ENCODE data around the gene RFPL3. TPM values are rescaled to one million over a fixed set of nuclear protein-coding genes. Genes with fewer than 3 reads are reported as not detected.

RFPL3 gene
- total and polyA plus RNA-seq, 10 of the 15 experiments (the other 5 are each of a cell fraction or from before 2014, with no cell fraction given), result not detected

DNA sequence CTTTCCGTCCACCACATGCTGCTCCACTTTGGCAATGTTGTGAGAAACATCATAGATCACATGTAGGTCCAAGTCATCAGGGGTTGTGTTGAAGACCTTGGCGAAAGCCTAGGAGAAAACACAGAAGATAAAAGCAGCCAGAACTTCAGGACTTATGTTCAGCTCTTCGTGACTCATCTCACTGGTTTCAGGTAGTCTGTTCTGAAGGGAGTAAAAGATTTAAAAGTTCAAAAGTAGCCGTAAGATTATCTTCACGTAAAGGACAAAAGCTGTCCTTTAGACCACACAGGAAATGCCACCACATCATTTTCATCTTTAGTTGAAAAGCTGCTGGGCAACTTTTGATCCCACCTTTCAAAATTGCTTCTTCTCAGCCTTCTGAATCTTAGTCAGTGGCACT lies 37.4 kb downstream of the RFPL3 start (continued):
- TF ChIP-seq, protein P1, sequence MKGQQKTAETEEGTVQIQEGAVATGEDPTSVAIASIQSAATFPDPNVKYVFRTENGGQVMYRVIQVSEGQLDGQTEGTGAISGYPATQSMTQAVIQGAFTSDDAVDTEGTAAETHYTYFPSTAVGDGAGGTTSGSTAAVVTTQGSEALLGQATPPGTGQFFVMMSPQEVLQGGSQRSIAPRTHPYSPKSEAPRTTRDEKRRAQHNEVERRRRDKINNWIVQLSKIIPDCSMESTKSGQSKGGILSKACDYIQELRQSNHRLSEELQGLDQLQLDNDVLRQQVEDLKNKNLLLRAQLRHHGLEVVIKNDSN (IDR thresholded peaks at IDR 0.05; ENCODE audit: borderline replicate concordance, extremely low read length, insufficient read depth, low read depth, low read length), result no peak
- no peak for TF ChIP-seq ZNF217 (IDR thresholded peaks at IDR 0.05)

DNA sequence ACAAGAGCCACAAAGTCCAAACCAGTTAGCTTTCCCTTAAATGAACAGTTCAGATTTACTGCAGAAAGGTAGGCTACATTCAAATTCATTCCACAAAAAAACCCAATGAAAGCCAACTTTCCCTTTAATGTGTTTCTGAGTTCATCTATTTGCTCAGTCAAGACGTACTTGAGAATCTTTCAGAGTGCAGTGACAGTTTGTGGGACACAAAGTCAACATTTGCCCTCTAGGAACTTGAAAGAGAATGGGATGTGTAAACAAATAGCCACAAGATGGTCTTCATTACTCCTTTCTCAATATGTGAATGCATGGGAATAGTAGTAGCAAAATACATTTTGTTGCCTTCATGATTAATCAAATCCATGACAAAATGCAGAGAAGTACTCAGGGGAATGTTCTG lies 38.6 kb downstream of the RFPL3 start:
- ATAC-seq, result no peak
- no peaks in the 10 kb centered on the region for H3K27me3 ChIP-seq (replicated peaks in 1 of 2; ENCODE audit: control insufficient read depth in 2 of 2, insufficient read depth in 2 of 2, low read length in 1 of 2)
- no peaks in the 10 kb centered on the region for H3K4me1 ChIP-seq (ENCODE audit: control insufficient read depth, insufficient read depth, low read length)
- peaks cover 11 to 32% of the 10 kb centered on the region in 2 experiments for H3K36me3 ChIP-seq (ENCODE audit: control insufficient read depth in 2 of 2, insufficient read depth in 2 of 2, low read length in 1 of 2)
- ChIA-PET CTCF (no interaction called here), POLR2A (no interaction called here), SMC1A (ENCODE audit: uncharacterized antibody, unreplicated experiment) (interaction anchor here (1.0 kb wide), 1 partner anchor 12 kb away, joined by 3 read pairs; no protein-coding TSS in a partner anchor), RAD21 (ENCODE audit: unreplicated experiment) (no interaction called here)
- H3K9ac ChIP-seq (ENCODE audit: control insufficient read depth, insufficient read depth, low read length), result no peak overlapping the region
- BruUV-seq (replicated peaks), result no TSS peak
- no peaks in the 10 kb centered on the region for H4K20me1 ChIP-seq (ENCODE audit: control insufficient read depth, insufficient read depth)
- no peak overlapping the region for H3K27ac ChIP-seq (ENCODE audit: control insufficient read depth, insufficient read depth)
- intact Hi-C loops (cut with micrococcal nuclease; ENCODE audit: unreplicated experiment), result no loop called here
- H2AFZ ChIP-seq (ENCODE audit: control insufficient read depth, low read depth, low read length), result no peak overlapping the region
- in situ Hi-C loops (cut with MboI), result no loop called here
- DNase-seq (ENCODE audit: low read depth, low spot score), result no peak
- WGBS (ENCODE audit: insufficient coverage, insufficient replicate concordance, low lambda C conversion rate, missing lambda C conversion rate), result 80% methylated on average over 1 of the region's 1 CpG
- H3K79me2 ChIP-seq (ENCODE audit: control insufficient read depth, insufficient read depth, low read length), result no peaks in the 10 kb centered on the region
- H3K9me3 ChIP-seq (replicated peaks; ENCODE audit: control insufficient read depth, insufficient read depth, low read length), result no peaks in the 10 kb centered on the region
- no peak overlapping the region for H3K4me2 ChIP-seq (ENCODE audit: control insufficient read depth, insufficient read depth)
- no peak for FAIRE-seq
- no peak overlapping the region for H3K4me3 ChIP-seq
- TF ChIP-seq, protein P2, sequence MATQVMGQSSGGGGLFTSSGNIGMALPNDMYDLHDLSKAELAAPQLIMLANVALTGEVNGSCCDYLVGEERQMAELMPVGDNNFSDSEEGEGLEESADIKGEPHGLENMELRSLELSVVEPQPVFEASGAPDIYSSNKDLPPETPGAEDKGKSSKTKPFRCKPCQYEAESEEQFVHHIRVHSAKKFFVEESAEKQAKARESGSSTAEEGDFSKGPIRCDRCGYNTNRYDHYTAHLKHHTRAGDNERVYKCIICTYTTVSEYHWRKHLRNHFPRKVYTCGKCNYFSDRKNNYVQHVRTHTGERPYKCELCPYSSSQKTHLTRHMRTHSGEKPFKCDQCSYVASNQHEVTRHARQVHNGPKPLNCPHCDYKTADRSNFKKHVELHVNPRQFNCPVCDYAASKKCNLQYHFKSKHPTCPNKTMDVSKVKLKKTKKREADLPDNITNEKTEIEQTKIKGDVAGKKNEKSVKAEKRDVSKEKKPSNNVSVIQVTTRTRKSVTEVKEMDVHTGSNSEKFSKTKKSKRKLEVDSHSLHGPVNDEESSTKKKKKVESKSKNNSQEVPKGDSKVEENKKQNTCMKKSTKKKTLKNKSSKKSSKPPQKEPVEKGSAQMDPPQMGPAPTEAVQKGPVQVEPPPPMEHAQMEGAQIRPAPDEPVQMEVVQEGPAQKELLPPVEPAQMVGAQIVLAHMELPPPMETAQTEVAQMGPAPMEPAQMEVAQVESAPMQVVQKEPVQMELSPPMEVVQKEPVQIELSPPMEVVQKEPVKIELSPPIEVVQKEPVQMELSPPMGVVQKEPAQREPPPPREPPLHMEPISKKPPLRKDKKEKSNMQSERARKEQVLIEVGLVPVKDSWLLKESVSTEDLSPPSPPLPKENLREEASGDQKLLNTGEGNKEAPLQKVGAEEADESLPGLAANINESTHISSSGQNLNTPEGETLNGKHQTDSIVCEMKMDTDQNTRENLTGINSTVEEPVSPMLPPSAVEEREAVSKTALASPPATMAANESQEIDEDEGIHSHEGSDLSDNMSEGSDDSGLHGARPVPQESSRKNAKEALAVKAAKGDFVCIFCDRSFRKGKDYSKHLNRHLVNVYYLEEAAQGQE (IDR thresholded peaks at IDR 0.05; ENCODE audit: low read depth, low read length), result no peak
- TF ChIP-seq, protein P3, sequence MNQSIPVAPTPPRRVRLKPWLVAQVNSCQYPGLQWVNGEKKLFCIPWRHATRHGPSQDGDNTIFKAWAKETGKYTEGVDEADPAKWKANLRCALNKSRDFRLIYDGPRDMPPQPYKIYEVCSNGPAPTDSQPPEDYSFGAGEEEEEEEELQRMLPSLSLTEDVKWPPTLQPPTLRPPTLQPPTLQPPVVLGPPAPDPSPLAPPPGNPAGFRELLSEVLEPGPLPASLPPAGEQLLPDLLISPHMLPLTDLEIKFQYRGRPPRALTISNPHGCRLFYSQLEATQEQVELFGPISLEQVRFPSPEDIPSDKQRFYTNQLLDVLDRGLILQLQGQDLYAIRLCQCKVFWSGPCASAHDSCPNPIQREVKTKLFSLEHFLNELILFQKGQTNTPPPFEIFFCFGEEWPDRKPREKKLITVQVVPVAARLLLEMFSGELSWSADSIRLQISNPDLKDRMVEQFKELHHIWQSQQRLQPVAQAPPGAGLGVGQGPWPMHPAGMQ (IDR thresholded peaks at IDR 0.05; ENCODE audit: borderline replicate concordance), result no peak
- TF ChIP-seq ZNF274 (IDR thresholded peaks at IDR 0.05; ENCODE audit: insufficient read depth, insufficient read length) (no peak), NFXL1 (IDR thresholded peaks at IDR 0.05; ENCODE audit: borderline replicate concordance) (no peak), KLF5 (IDR thresholded peaks at IDR 0.05; ENCODE audit: partially characterized antibody) (no peak), SMAD5 (IDR thresholded peaks at IDR 0.05; ENCODE audit: low read depth) (no peak), ZBED1 (IDR thresholded peaks at IDR 0.05; ENCODE audit: borderline replicate concordance) (no peak)
- TF ChIP-seq, protein P4, sequence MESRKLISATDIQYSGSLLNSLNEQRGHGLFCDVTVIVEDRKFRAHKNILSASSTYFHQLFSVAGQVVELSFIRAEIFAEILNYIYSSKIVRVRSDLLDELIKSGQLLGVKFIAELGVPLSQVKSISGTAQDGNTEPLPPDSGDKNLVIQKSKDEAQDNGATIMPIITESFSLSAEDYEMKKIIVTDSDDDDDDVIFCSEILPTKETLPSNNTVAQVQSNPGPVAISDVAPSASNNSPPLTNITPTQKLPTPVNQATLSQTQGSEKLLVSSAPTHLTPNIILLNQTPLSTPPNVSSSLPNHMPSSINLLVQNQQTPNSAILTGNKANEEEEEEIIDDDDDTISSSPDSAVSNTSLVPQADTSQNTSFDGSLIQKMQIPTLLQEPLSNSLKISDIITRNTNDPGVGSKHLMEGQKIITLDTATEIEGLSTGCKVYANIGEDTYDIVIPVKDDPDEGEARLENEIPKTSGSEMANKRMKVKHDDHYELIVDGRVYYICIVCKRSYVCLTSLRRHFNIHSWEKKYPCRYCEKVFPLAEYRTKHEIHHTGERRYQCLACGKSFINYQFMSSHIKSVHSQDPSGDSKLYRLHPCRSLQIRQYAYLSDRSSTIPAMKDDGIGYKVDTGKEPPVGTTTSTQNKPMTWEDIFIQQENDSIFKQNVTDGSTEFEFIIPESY (IDR thresholded peaks at IDR 0.05), result no peak
- TF ChIP-seq, protein P5, sequence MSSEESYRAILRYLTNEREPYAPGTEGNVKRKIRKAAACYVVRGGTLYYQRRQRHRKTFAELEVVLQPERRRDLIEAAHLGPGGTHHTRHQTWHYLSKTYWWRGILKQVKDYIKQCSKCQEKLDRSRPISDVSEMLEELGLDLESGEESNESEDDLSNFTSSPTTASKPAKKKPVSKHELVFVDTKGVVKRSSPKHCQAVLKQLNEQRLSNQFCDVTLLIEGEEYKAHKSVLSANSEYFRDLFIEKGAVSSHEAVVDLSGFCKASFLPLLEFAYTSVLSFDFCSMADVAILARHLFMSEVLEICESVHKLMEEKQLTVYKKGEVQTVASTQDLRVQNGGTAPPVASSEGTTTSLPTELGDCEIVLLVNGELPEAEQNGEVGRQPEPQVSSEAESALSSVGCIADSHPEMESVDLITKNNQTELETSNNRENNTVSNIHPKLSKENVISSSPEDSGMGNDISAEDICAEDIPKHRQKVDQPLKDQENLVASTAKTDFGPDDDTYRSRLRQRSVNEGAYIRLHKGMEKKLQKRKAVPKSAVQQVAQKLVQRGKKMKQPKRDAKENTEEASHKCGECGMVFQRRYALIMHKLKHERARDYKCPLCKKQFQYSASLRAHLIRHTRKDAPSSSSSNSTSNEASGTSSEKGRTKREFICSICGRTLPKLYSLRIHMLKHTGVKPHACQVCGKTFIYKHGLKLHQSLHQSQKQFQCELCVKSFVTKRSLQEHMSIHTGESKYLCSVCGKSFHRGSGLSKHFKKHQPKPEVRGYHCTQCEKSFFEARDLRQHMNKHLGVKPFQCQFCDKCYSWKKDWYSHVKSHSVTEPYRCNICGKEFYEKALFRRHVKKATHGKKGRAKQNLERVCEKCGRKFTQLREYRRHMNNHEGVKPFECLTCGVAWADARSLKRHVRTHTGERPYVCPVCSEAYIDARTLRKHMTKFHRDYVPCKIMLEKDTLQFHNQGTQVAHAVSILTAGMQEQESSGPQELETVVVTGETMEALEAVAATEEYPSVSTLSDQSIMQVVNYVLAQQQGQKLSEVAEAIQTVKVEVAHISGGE (CRISPR knock-in tag; IDR thresholded peaks at IDR 0.05), result no peak

All from GM12878 (cell line).